ENCODE results near the gene ANKRD55. TPM values are rescaled to one million over a fixed set of nuclear protein-coding genes. Genes with fewer than 3 reads are reported as not detected.
"Not testable (repeated sequence)": the region's sequence is repeated elsewhere in the genome, so short reads cannot be mapped to it uniquely, and the experiment has no call there.

The ANKRD55 gene
- total RNA-seq, 6 donors from 2014 or later, result 0.23 to 1.7 (median 0.98) TPM; not detected in 1

GRCh38 chr5:56202483-56202882 is 30.6 kb downstream of the ANKRD55 start:
- 32 to 51% methylated on average over 3 of the region's 3 CpGs for WGBS, 2 donors
- Histone ChIP-seq H3K36me3 (no peaks in the 10 kb centered on the region), H3K27me3 (no peaks in the 10 kb centered on the region), H3K27ac (no peak overlapping the region), H3K9me3 (no peaks in the 10 kb centered on the region), H3K4me3 (no peak overlapping the region), H3K4me1 (peaks cover 0 to 15% (median 6%) of the 10 kb centered on the region in 4 donors)
- no peak for DNase-seq
- TF ChIP-seq POLR2A (IDR thresholded peaks at IDR 0.05), result no peak
- no peak for TF ChIP-seq CTCF (IDR thresholded peaks at IDR 0.05)
- TF ChIP-seq POLR2AphosphoS5 (IDR thresholded peaks at IDR 0.05), result no peak
- TF ChIP-seq EP300 (IDR thresholded peaks at IDR 0.05), result no peak
- ATAC-seq (ENCODE audit: low FRiP score in 2 of 2), result peak in 1 of 2 donors; percentile 39

GRCh38 chr5:56201762-56202261 is 31.3 kb downstream of the ANKRD55 start:
- not testable (repeated sequence) for H3K27ac ChIP-seq; H3K36me3 ChIP-seq; ATAC-seq (ENCODE audit: low FRiP score in 2 of 2); H3K27me3 ChIP-seq; H3K4me3 ChIP-seq; DNase-seq; H3K9me3 ChIP-seq
- peaks cover 0 to 15% (median 6%) of the 10 kb centered on the region in 4 donors for H3K4me1 ChIP-seq
- 64 to 76% methylated on average over 3 of the region's 3 CpGs for whole genome bisulfite sequencing, 2 donors

- Histone ChIP-seq H3K9me3 (no peaks in the 10 kb centered on the region), H3K4me1 (peaks cover 0 to 15% (median 6%) of the 10 kb centered on the region in 4 donors), H3K36me3 (no peaks in the 10 kb centered on the region), H3K4me3 (no peak overlapping the region), H3K27ac (no peak overlapping the region), H3K27me3 (no peaks in the 10 kb centered on the region)
- ATAC-seq (ENCODE audit: low FRiP score in 2 of 2), result peak; percentile 94 to 95
- DNase-seq, result peak in 1 of 2 donors; percentile 77
- TF ChIP-seq EP300 (IDR thresholded peaks at IDR 0.05), result no peak
- peak; percentile 67 to 82 (median 72) for TF ChIP-seq CTCF (IDR thresholded peaks at IDR 0.05)
- WGBS, 2 donors, result 22 to 27% methylated on average over 5 of the region's 5 CpGs
Measured at GRCh38 chr5:56200971-56201666, 32.0 kb downstream of the ANKRD55 start.

- TF ChIP-seq POLR2A (IDR thresholded peaks at IDR 0.05), result no peak
- no peak for TF ChIP-seq EP300 (IDR thresholded peaks at IDR 0.05)
- TF ChIP-seq CTCF (IDR thresholded peaks at IDR 0.05), result no peak
- TF ChIP-seq POLR2AphosphoS5 (IDR thresholded peaks at IDR 0.05), result no peak
- Histone ChIP-seq H3K9me3 (no peaks in the 10 kb centered on the region), H3K36me3 (no peaks in the 10 kb centered on the region), H3K4me3 (no peak overlapping the region), H3K27ac (no peak overlapping the region), H3K4me1 (peaks cover 4 to 20% (median 13%) of the 10 kb centered on the region in 4 donors), H3K27me3 (no peaks in the 10 kb centered on the region)
- 68 to 80% methylated on average over 1 of the region's 1 CpG for WGBS, 2 donors
- no peak for DNase-seq
- no peak for ATAC-seq (ENCODE audit: low FRiP score in 2 of 2)
Measured at GRCh38 chr5:56195016-56195415, 38.1 kb downstream of the ANKRD55 start.

GRCh38 chr5:56192246-56192645 is 40.9 kb downstream of the ANKRD55 start:
- WGBS, 2 donors, result 96 to 97% methylated on average over 16 of the region's 16 CpGs
- TF ChIP-seq POLR2AphosphoS5 (IDR thresholded peaks at IDR 0.05), result no peak
- no peak for TF ChIP-seq CTCF (IDR thresholded peaks at IDR 0.05)
- TF ChIP-seq EP300 (IDR thresholded peaks at IDR 0.05), result no peak
- no peak for TF ChIP-seq POLR2A (IDR thresholded peaks at IDR 0.05)
- DNase-seq (peak in 1 of 2 donors; percentile 52), ATAC-seq (ENCODE audit: low FRiP score in 2 of 2) (no peak)
- H3K27ac ChIP-seq, result no peak overlapping the region
- no peaks in the 10 kb centered on the region for H3K9me3 ChIP-seq
- H3K4me3 ChIP-seq, result no peak overlapping the region
- no peaks in the 10 kb centered on the region for H3K27me3 ChIP-seq
- H3K4me1 ChIP-seq, result peaks cover 4 to 22% (median 13%) of the 10 kb centered on the region in 4 donors
- H3K36me3 ChIP-seq, result no peaks in the 10 kb centered on the region
